ENCODE results near the gene PILRA.
A peak's percentile ranks its signal among the peaks of the same experiment; 100 is the strongest.
"Not testable (repeated sequence)": the region's sequence is repeated elsewhere in the genome, so short reads cannot be mapped to it uniquely, and the experiment has no call there.

Gene PILRA

DNA sequence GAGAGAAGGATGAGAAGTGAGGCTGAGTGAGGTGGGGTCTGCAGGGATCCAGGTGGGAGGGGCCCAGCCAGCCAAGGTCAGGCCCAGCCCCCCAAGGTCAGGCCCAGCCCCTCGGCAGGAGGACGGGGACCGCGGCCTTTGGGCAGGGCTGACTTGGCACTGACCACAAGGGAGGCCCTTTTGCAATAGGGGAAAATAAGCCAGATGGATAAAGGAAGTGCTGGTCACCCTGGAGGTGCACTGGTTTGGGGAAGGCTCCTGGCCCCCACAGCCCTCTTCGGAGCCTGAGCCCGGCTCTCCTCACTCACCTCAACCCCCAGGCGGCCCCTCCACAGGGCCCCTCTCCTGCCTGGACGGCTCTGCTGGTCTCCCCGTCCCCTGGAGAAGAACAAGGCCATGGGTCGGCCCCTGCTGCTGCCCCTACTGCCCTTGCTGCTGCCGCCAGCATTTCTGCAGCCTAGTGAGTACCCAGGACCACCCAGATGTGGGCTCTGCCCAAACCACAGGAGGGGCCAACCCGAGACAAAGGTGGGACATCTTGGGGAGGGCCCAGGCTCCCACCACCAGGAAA lies at the start of gene PILRA:
TSS of gene PILRA (plus strand) at position 227 of the 571 bp plus-strand sequence. CDS start at position 397, 170 bp downstream.
- Histone ChIP-seq H3K36me3 (ENCODE audit: insufficient read depth, low read length) (no peaks in the 10 kb centered on the region), H3K4me1 (ENCODE audit: insufficient read depth, low read length) (peaks cover 13% of the 10 kb centered on the region), H2AFZ (ENCODE audit: low read depth, low read length) (no peak within 1 kb of the TSS), H3K9me3 (ENCODE audit: low read length) (no peaks in the 10 kb centered on the region), H3K27me3 (ENCODE audit: insufficient read depth, low read length) (no peaks in the 10 kb centered on the region), H3K4me3 (ENCODE audit: low read length) (no peak within 1 kb of the TSS)

- H3K4me3 ChIP-seq (ENCODE audit: low read length); H3K27me3 ChIP-seq (ENCODE audit: insufficient read depth, low read length); H3K4me1 ChIP-seq (ENCODE audit: insufficient read depth, low read length); H2AFZ ChIP-seq (ENCODE audit: low read depth, low read length); H3K9me3 ChIP-seq (ENCODE audit: low read length): not testable (repeated sequence)
- peaks cover 21% of the 10 kb centered on the region for H3K36me3 ChIP-seq (ENCODE audit: insufficient read depth, low read length)
Measured at GRCh38 chr7:100324194-100324593, 49.1 kb upstream of the PILRA start.

DNA sequence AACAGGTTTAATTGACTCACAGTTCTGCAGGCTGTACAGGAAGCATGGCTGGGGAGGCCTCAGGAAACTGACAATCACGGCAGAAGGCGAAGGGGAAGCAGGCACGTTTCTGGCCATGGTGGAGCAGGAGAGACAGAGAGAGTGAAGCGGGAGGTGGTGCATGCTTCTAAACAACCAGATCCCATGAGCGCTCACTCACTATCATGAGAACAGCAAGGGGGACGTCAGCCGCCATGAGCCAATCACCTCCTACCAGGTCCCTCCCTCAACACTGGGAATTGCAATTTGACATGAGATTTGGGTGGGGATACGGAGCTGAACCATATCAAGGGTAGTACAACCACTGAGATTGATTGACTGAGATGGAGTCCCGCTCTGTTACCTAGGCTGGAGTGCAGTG lies 47.6 kb upstream of the PILRA start:
- H2AFZ ChIP-seq (ENCODE audit: low read depth, low read length); H3K4me1 ChIP-seq (ENCODE audit: insufficient read depth, low read length); H3K4me3 ChIP-seq (ENCODE audit: low read length); H3K9me3 ChIP-seq (ENCODE audit: low read length); H3K27me3 ChIP-seq (ENCODE audit: insufficient read depth, low read length): not testable (repeated sequence)
- H3K36me3 ChIP-seq (ENCODE audit: insufficient read depth, low read length), result peaks cover 16% of the 10 kb centered on the region

DNA sequence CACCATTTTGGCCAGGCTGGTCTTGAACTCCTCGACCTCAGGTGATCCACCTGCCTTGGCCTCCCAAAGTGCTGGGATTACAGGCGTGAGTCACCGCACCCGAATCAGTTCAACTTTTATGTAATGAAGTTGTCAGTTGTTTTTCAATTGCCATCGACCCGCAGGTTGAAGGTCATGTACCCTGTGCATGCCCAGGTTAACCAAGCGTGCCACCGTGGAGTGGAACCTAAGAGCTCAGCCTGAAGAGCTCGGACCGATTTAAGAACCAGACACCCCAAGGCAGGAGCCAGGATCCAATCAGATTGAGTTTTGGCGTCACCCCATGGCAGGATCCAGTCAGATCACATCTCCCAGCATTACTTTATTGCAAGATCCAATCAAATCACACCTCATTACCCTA lies 46.4 kb upstream of the PILRA start:
- H2AFZ ChIP-seq (ENCODE audit: low read depth, low read length); H3K4me3 ChIP-seq (ENCODE audit: low read length); H3K27me3 ChIP-seq (ENCODE audit: insufficient read depth, low read length); H3K9me3 ChIP-seq (ENCODE audit: low read length); H3K4me1 ChIP-seq (ENCODE audit: insufficient read depth, low read length): not testable (repeated sequence)
- H3K36me3 ChIP-seq (ENCODE audit: insufficient read depth, low read length), result peaks cover 16% of the 10 kb centered on the region

- peak overlapping the region; percentile 91 for H3K4me3 ChIP-seq (ENCODE audit: low read length)
- H3K27me3 ChIP-seq (ENCODE audit: insufficient read depth, low read length); H3K9me3 ChIP-seq (ENCODE audit: low read length); H3K4me1 ChIP-seq (ENCODE audit: insufficient read depth, low read length); H3K36me3 ChIP-seq (ENCODE audit: insufficient read depth, low read length): not testable (repeated sequence)
- peak overlapping the region; percentile 55 for H2AFZ ChIP-seq (ENCODE audit: low read depth, low read length)
Measured at GRCh38 chr7:100335566-100336466, 37.5 kb upstream of the PILRA start.

- H3K27me3 ChIP-seq (ENCODE audit: insufficient read depth, low read length), result not testable (repeated sequence)
Measured at GRCh38 chr7:100338083-100338696, 35.1 kb upstream of the PILRA start.

DNA sequence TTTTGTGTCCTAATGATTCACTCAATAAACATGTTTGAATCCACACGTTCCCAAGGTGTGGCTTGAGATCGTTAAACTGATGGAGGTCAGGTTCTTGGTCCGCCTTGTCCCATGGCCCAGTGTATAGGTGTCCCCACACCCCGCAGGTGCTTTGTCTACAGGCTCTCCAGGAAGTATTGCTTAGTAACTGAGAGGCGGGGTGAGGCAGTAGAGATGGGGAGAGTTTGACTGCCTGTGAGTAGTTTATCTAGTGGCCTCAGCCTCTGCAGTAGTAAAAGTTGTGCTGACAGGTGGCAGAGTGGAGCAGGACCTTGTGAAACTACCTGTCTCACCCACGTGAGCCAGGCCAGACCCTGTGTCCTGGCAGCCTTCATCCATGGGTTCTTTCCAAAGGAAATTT lies 32.0 kb upstream of the PILRA start:
- not testable (repeated sequence) for H3K4me3 ChIP-seq (ENCODE audit: low read length); H3K27me3 ChIP-seq (ENCODE audit: insufficient read depth, low read length); H3K9me3 ChIP-seq (ENCODE audit: low read length); H3K4me1 ChIP-seq (ENCODE audit: insufficient read depth, low read length); H2AFZ ChIP-seq (ENCODE audit: low read depth, low read length)
- H3K36me3 ChIP-seq (ENCODE audit: insufficient read depth, low read length), result peaks cover 30% of the 10 kb centered on the region

More at GRCh38 chr7:100338083-100338696, 35.1 kb upstream of the PILRA start:
- not testable (repeated sequence) for H3K4me1 ChIP-seq (ENCODE audit: insufficient read depth, low read length); H3K4me3 ChIP-seq (ENCODE audit: low read length); H3K9me3 ChIP-seq (ENCODE audit: low read length); H2AFZ ChIP-seq (ENCODE audit: low read depth, low read length)
- H3K36me3 ChIP-seq (ENCODE audit: insufficient read depth, low read length), result peaks cover 24% of the 10 kb centered on the region

- H3K4me1 ChIP-seq (ENCODE audit: insufficient read depth, low read length), result peaks cover 10% of the 10 kb centered on the region
- H3K9me3 ChIP-seq (ENCODE audit: low read length), result no peaks in the 10 kb centered on the region
- peaks cover 41% of the 10 kb centered on the region for H3K36me3 ChIP-seq (ENCODE audit: insufficient read depth, low read length)
- H3K27me3 ChIP-seq (ENCODE audit: insufficient read depth, low read length), result no peaks in the 10 kb centered on the region
- no peak overlapping the region for H3K4me3 ChIP-seq (ENCODE audit: low read length)
- no peak overlapping the region for H2AFZ ChIP-seq (ENCODE audit: low read depth, low read length)
Measured at GRCh38 chr7:100342765-100343164, 30.5 kb upstream of the PILRA start.

GRCh38 chr7:100344124-100344559 lies 29.1 kb upstream of the PILRA start:
- H3K36me3 ChIP-seq (ENCODE audit: insufficient read depth, low read length), result peaks cover 48% of the 10 kb centered on the region
- H3K9me3 ChIP-seq (ENCODE audit: low read length); H3K27me3 ChIP-seq (ENCODE audit: insufficient read depth, low read length); H3K4me3 ChIP-seq (ENCODE audit: low read length); H2AFZ ChIP-seq (ENCODE audit: low read depth, low read length); H3K4me1 ChIP-seq (ENCODE audit: insufficient read depth, low read length): not testable (repeated sequence)

DNA sequence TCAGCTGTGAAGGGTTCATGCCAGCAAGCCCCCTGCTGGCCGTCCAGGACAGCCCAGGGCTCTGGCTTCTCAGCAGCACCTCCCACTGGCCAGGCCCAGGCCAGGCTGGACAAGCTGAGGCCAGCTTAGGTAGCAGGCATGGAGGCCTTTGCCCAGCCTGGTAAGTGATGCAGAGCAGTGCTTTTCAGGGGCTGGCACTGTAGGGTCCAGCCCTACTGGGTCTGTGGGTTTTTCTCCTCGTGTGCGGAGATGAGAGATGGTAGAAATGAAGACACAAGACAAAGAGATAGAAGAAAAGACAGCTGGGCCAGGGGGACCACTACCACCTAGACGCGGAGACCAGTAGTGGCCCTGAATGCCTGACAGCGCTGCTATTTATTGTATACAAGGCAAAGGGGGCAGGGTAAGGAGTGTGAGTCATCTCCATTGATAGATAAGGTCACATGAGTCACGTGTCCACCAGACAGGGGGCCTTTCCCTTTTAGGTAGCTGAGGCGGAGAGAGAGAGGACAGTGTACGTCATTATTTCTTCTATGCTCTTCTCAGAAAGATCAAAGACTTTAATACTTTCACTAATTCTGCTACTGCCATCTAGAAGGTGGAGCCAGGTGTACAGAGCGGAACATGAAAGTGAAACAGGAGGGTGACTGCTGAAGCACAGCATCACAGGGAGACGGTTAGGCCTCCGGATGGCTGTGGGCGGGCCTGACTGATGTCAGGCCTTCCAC lies 28.6 kb upstream of the PILRA start:
- H3K4me1 ChIP-seq (ENCODE audit: insufficient read depth, low read length); H3K9me3 ChIP-seq (ENCODE audit: low read length); H2AFZ ChIP-seq (ENCODE audit: low read depth, low read length); H3K4me3 ChIP-seq (ENCODE audit: low read length); H3K27me3 ChIP-seq (ENCODE audit: insufficient read depth, low read length): not testable (repeated sequence)
- H3K36me3 ChIP-seq (ENCODE audit: insufficient read depth, low read length), result peaks cover 52% of the 10 kb centered on the region

DNA sequence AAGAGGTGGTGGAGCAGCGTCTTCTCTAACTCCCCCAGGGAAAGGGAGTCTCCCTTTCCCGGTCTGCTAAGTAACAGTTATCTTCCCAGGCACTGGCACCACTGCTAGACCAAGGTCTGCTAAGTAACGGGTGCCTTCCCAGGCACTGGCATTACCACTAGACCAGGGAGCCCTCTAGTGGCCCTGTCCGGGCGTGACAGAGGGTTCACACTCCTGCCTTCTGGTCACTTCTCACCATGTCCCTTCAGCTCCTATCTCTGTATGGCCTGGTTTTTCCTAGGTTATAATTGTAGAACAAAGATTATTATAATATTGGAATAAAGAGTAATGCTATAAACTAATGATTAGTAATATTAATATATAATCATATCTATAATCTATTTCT lies 28.0 kb upstream of the PILRA start:
- H3K27me3 ChIP-seq (ENCODE audit: insufficient read depth, low read length); H3K4me3 ChIP-seq (ENCODE audit: low read length); H2AFZ ChIP-seq (ENCODE audit: low read depth, low read length); H3K4me1 ChIP-seq (ENCODE audit: insufficient read depth, low read length); H3K9me3 ChIP-seq (ENCODE audit: low read length): not testable (repeated sequence)
- peaks cover 57% of the 10 kb centered on the region for H3K36me3 ChIP-seq (ENCODE audit: insufficient read depth, low read length)

GRCh38 chr7:100346921-100347320 lies 26.4 kb upstream of the PILRA start:
- peaks cover 60% of the 10 kb centered on the region for H3K36me3 ChIP-seq (ENCODE audit: insufficient read depth, low read length)
- H3K27me3 ChIP-seq (ENCODE audit: insufficient read depth, low read length), result no peaks in the 10 kb centered on the region
- H3K4me3 ChIP-seq (ENCODE audit: low read length), result no peak overlapping the region
- H3K4me1 ChIP-seq (ENCODE audit: insufficient read depth, low read length), result peaks cover 10% of the 10 kb centered on the region
- H2AFZ ChIP-seq (ENCODE audit: low read depth, low read length), result no peak overlapping the region
- H3K9me3 ChIP-seq (ENCODE audit: low read length), result no peaks in the 10 kb centered on the region

GRCh38 chr7:100348805-100349204 lies 24.5 kb upstream of the PILRA start:
- Histone ChIP-seq H3K36me3 (ENCODE audit: insufficient read depth, low read length) (peaks cover 62% of the 10 kb centered on the region), H3K4me3 (ENCODE audit: low read length) (no peak overlapping the region), H2AFZ (ENCODE audit: low read depth, low read length) (no peak overlapping the region), H3K4me1 (ENCODE audit: insufficient read depth, low read length) (peaks cover 10% of the 10 kb centered on the region), H3K27me3 (ENCODE audit: insufficient read depth, low read length) (no peaks in the 10 kb centered on the region), H3K9me3 (ENCODE audit: low read length) (no peaks in the 10 kb centered on the region)

Measured in neuron (in vitro differentiated cells).